Activated CD8-positive, alpha-beta T cell treated with anti-CD3 and anti-CD28 coated beads, Interleukin-2, amount 10 ng/mL, durations not matched to agents 7 days and 5 days (primary cell): ENCODE measurements around the gene CRYBG2. TPM values are rescaled to one million over a fixed set of nuclear protein-coding genes. Genes with fewer than 3 reads are reported as not detected.

ENCODE experiments used
- total RNA-seq, 2 experiments: library from RNA; stranded (reverse); gene quantifications; one replicate each; pipeline ENCODE4 v1.2.3, GENCODE V29; 2021

CRYBG2 gene
- total RNA-seq, 2 experiments from 2014 or later: 7.6 to 8.7 TPM

Other genes starting within 250 kb of the CRYBG2 start
- 10 to 100 TPM; 21.3 to 25.4 TPM for gene PDIK1L, start 242.3 kb downstream of the CRYBG2 start, total RNA-seq
- gene FAM110D, start 195.1 kb downstream of the CRYBG2 start, total RNA-seq: not detected
- gene C1orf232, start 185.2 kb downstream of the CRYBG2 start, total RNA-seq: not detected
- 10 to 100 TPM; 28.4 to 31.1 TPM for gene ZNF593, start 184.2 kb downstream of the CRYBG2 start, total RNA-seq
- gene ZNF593OS, start 182.3 kb downstream of the CRYBG2 start, total RNA-seq: not detected
- 1 to 10 TPM; 1.4 to 2.2 TPM for gene CNKSR1, start 176.6 kb downstream of the CRYBG2 start, total RNA-seq
- gene CATSPER4, start 163.5 kb downstream of the CRYBG2 start, total RNA-seq: not detected
- 10 to 100 TPM; 48.7 to 49.1 TPM for gene CEP85, start 119.9 kb downstream of the CRYBG2 start, total RNA-seq
- gene SH3BGRL3, start 74.0 kb downstream of the CRYBG2 start, total RNA-seq: 100 to 1,000 TPM; 795 to 814 TPM
- 10 to 100 TPM; 34.4 to 40.9 TPM for gene UBXN11, start 47.5 kb downstream of the CRYBG2 start, total RNA-seq
- 1,000 to 10,000 TPM; 1,112 to 1,180 TPM for gene CD52, start 36.2 kb downstream of the CRYBG2 start, total RNA-seq
- 10 to 100 TPM; 24.0 to 26.6 TPM for gene ZNF683, start 18.6 kb upstream of the CRYBG2 start, total RNA-seq
- not detected for gene LIN28A, start 56.7 kb upstream of the CRYBG2 start, total RNA-seq
- 10 to 100 TPM; 48.3 to 49.5 TPM for gene DHDDS, start 78.2 kb upstream of the CRYBG2 start, total RNA-seq
- 1,000 to 10,000 TPM; 1,268 to 1,303 TPM for gene HMGN2, start 118.3 kb upstream of the CRYBG2 start, total RNA-seq
- 100 to 1,000 TPM; 179 to 193 TPM for gene RPS6KA1, start 175.6 kb upstream of the CRYBG2 start, total RNA-seq